Left renal cortex interstitium (tissue), 4 donors: ENCODE measurements around the gene DRC7. TPM values are rescaled to one million over a fixed set of nuclear protein-coding genes. Genes with fewer than 3 reads are reported as not detected.

Experiments
- DNase-seq, 4 donors: peaks; one replicate each; pipeline ENCODE4 v3.0.0-alpha.2; 2013; ENCODE audit warnings: low read depth in 4 of 4, low spot score in 2 of 4, missing footprints in 1 of 4
- polyA plus RNA-seq, 4 donors: library from polyadenylated mRNA; unstranded; fragments of 120-200 nt; gene quantifications; one replicate each; pipeline ENCODE4 v1.2.1, GENCODE V29; 2013; ENCODE audit not compliant: insufficient read length in 4 of 4

The DRC7 gene
- polyA plus RNA-seq, 4 donors = 3.0 to 3.9 (median 3.6) TPM

- no peak for DNase-seq
Measured at GRCh38 chr16:57672824-57673223, 21.8 kb upstream of the DRC7 start.

DNA sequence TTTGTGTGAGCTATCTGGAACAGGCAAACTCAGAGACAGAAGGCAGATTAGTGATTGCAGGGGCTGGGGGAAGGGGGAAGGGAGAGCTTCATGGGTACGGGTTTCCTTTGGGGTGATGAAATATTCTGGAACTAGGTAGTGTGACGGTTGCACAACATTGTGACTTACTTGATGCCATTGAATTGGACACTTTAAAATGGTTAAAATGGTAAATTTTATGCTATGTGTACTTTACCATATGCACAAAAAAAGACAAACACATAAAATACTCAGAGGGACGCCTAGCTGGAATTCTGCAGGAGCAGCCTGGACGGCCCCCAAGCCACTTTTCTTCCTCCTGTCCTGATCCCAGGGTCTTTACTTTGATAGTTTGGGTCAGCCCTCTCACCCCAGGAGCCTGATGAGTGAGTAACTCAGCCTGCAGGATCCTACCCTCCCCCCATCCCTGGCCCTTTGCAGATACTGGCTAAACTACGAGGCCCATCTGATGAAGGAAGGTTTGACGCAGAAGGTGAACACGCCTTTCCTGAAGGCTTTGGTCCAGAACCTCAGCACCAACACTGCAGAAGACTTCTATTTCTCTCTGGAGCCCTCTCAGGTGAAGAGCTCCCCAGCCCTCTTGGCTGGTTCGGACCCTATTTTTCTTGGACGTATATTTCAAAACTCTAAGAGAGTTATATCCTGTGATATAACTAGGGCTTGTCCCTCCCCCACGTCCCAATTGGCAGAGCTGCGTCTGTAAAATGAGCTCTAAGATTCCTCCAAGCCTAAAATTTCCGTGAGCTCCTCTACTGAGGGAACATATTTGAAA is 18.7 kb upstream of the DRC7 start:
- no peak for DNase-seq

DNA sequence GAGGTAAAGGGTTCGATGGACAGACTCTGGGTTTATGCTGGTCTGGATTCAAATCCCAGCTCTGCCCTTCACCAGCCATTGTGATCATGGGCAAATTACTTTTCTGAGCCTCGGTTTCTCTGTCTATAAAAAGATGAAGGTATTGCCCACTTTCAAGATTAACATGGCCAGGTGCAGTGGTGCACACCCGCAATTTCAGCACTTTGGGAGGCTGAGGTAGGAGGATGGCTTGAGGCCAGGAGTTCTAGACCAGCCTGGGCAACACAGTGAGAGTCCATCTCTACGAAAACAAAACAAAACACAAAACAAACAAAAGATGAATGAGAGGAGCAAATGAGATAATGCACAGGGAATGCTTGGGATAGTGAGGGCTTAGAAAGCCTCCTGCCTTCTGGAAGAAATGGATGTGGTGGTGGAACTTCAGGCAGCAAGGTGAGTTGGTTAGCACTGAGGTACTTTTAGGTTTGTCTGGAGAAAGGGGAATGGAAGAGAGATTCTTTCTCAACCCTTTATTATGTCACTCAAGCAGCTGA is 18.0 kb upstream of the DRC7 start:
- no peak for DNase-seq

DNA sequence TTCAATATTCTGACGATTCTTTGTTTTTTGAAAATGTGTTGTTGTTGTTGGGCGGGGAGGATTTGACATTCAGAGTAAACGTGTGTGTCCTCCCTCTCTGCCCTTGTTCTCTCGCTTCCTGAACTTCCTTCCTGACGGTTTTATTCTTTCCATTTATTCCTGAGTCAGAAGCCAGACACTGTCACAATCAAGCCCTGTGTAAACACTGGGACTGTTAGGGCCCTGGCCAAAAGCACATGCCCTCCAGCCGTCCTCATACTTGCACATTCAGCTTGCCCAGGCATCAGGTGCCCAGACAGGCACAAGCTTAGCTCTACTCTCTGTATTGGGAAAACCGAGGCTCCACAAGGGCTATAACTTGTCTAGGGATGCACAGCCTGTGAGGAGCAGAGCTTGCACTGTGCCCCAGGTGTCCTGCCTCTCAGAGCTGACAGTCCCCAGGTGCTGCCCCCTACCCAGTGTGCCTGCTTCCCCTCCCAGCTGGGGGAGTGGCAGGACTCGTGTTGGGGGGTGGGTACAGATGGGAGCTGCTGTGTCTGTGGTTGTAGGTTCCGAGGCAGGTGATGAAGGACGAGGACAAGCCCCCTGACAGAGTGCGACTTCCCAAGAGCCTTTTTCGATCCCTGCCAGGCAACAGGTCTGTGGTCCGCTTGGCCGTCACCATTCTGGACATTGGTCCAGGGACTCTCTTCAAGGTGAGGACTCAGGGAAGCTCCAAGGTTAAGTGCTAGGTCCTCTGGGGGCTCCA is 16.8 kb upstream of the DRC7 start:
- no peak for DNase-seq

GRCh38 chr16:57679016-57679415 is 15.6 kb upstream of the DRC7 start:
- no peak for DNase-seq

GRCh38 chr16:57679767-57680482 is 14.7 kb upstream of the DRC7 start:
- DNase-seq = no peak

DNA sequence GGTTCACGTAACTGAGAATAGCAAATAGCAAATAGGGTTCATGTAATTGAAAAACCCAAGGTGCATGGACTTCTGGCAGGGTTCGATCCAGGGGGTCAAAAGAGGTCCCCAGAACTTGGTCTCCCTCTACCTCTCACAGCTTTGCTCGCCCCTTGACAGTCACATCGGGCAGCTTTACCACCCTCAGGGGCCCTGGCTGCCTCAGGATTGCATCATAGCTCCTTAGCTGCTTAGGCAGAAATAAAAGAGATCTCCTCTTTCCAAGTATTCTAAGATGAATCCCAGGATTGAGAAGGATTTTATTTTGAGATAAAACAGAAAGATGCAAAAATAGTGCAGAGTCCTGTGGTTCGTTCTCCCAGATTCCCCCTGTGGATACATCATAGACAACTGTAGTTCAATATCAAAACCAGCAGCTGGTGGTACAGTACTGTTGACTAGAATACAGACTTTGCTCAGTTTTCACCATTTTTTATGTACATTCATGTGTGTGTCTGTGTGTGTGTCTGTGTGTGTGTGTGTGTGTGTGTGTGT is 13.7 kb upstream of the DRC7 start:
- DNase-seq = no peak

DNA sequence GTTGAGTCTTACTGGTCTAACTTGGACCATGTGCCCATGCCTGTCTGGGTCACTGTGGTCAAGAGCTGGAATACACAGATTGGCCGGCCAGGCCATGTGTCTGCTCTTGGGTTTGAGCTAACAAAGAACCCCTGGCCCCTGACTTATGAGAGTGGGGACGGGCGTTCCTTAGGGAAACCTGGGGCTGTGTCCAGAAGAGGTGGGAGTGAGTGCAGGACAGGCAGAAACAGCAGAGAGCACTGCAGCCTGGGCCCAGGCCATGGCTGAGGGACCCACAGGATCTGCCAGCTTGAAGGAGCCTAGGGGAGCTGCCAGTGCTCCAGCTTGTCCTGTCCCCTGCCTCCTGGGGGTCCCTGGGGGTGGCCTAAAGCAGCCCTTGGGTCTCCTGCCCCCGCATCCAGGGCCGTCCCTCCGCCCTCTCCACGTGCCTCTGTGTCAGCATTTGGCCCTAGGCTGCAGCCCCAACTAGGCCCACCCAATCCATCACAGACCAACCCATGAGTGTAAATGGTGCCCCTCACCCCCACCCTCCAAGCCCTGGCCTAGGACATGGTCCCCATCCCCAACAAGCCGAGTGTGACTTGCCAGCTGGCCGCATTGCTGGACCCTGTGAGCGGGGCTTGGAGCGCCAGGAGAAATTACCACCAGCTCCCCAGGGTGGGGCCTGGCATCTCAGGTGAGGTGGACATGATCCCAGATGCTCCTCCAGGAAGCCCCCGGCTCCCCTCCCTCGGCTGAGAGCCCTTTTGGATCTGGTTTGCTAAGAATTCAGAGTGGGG is 12.5 kb upstream of the DRC7 start:
- no peak for DNase-seq

DNA sequence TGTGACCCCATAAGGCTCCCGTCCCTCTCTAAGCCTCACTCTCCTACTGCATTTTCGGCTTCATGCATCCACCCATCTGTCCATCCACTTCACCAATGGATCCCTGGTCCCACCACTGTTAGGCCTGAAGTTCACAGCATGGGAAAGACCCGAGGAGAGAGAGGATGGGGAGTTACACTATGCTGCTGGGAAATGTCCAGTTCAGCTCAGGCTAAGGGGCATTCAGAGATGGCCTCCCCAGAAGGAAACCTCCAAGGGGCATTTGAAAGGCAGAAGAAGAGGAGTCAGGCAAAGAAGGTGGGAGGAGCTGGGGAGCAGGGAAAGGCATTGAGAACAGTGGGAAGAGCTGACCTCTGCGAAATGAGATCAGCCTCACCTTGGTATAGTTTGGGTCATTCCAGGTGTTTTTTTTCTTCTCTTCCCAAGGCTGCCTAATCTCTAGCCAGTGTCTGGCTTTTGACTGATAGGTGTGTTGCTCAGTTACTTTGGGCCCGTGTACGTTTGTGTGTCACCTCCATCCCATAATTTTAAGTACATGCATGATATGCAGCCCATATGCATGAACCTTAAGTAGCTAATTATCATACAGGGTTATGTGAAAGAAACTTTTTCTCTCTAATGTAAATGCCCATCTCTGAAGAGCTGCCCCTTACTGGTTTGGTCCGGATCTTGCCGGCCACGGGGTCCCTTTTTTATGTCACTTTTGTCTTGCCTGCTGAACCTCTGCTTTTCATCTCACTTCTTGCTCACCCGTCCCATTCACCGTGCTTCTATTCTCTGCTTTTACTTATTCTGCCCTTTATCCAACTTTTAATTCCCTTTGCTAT is 11.6 kb upstream of the DRC7 start:
- no peak for DNase-seq

DNA sequence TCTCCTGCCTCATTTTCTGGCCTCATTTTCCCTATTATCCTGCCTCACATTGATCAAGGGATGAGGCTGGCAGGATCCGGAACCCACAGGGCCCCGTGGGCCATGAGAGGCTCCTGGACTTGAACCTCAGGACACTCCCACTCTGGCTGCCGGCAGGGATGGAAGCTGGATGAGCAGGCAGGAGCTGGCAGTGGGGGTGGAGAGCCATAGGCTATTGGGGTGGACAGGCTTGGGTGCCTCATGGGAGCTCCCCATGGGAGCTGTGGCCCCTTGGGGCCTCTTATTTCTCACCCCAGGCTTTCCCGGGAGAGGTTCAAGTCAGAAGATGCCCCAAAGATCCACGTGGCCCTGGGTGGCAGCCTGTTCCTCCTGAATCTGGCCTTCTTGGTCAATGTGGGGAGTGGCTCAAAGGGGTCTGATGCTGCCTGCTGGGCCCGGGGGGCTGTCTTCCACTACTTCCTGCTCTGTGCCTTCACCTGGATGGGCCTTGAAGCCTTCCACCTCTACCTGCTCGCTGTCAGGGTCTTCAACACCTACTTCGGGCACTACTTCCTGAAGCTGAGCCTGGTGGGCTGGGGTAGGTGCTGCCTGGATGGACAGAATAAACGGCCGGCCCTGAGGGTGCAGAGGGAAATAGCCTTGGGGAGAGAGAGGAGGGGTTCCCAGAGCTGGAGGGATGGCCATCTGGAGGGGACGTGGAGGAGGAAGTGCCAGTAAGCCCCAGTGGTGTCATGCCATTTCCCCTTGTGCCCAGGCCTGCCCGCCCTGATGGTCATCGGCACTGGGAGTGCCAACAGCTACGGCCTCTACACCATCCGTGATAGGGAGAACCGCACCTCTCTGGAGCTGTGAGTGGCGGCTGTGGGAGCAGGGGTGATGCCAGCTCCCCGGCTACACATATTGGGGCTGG is 10.7 kb upstream of the DRC7 start:
- DNase-seq = no peak

DNA sequence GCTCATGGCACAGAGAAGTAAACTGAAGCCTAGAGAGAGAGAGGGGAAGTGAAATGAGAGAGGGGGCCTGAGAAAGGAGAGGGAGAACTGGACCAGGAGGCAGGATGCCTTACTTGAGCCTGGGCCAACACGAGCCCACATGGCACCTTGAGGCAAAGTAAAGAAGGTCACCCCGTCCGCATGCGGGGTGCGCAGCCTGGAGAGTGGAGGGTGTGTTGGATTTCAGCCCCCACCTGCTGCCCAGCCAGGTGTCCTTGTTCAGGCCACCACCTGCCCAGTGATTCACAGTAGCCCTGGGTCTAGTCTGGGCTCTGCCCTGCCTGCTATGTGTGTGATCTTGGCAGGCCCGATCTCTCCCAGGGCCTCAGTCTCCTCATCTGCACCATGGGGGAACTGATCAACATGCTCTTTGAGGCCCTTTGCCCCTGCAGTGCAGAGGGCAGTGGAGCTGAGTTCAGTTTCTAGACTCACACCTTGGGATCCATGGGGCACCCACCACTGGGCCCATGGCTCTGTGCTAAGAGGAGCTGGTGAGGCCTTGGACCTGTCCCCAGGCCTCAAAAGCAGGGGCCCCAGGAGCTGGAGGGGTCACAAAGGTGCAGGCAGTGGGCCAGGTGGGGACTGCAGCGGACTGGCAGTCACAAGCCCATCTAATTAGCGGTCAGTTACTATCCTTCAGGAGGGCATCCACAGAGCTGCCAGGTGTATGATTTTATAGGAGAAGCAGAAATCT is 9.8 kb upstream of the DRC7 start:
- no peak for DNase-seq

GRCh38 chr16:57685633-57686032 is 9.0 kb upstream of the DRC7 start:
- DNase-seq = no peak

DNA sequence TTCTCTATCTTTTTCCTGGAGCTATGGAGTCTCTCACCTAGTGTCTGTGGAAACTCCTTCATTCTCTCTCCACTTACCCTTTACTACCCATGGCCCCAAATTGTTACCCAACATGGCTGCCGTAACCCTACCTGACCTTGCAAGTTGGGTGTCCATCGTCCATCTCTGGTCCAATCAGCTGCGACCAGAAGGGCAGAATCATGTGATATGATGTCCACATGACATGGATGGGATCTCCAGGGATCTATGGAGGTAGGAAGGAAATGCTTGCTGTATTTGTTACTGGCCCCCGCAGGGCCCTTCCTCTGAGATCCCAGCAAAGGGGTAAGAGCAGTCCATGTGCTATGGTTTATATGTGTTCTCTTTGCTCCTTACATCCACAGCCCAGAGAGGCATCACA is 8.0 kb upstream of the DRC7 start:
- DNase-seq = no peak

- no peak for DNase-seq
Measured at GRCh38 chr16:57687363-57687929, 7.2 kb upstream of the DRC7 start.

- DNase-seq = no peak
Measured at GRCh38 chr16:57688487-57688986, 6.1 kb upstream of the DRC7 start.

DNA sequence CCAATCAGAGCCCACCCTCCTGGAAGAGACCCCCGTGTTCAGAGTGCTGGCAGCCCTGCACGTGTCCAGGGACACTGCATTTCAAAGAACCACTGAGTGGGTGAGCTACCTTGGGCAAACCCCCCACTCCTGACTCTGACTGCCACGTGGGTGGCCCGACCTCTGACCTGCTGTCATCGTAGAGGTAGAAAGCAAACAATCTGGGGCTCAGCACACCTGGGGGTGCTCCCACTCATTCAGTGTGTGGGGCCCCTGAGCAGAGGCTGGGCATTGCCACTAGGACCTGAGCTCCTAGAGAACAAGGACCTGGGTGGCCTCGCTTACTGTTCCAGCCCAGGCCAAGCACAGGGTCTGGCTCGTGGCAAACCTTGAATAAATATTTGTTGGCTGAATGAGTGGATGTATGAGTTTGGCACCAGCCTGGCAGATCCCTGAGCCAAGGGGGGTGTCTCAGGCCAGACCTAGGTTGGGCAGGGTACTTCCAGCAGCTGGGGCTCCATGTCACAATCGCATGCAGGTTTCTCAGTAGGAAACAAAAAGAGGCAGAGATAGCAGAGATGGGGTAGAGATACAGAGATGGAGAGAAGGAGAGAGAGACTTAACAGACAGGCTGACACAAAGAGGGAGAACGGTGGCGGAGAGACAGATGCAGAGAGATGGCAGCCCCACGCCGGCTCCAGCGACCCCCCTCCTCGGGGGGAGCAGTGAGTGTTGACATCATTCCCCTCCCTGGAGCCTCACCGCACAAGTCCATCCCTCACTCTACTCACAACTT is 5.4 kb upstream of the DRC7 start:
- no peak for DNase-seq
